ENCODE data around the gene C22orf23. TPM values are rescaled to one million over a fixed set of nuclear protein-coding genes. Genes with fewer than 3 reads are reported as not detected.

Gene C22orf23
- total RNA-seq, 4 donors from 2014 or later: 0.85 TPM; not detected in 3

DNA sequence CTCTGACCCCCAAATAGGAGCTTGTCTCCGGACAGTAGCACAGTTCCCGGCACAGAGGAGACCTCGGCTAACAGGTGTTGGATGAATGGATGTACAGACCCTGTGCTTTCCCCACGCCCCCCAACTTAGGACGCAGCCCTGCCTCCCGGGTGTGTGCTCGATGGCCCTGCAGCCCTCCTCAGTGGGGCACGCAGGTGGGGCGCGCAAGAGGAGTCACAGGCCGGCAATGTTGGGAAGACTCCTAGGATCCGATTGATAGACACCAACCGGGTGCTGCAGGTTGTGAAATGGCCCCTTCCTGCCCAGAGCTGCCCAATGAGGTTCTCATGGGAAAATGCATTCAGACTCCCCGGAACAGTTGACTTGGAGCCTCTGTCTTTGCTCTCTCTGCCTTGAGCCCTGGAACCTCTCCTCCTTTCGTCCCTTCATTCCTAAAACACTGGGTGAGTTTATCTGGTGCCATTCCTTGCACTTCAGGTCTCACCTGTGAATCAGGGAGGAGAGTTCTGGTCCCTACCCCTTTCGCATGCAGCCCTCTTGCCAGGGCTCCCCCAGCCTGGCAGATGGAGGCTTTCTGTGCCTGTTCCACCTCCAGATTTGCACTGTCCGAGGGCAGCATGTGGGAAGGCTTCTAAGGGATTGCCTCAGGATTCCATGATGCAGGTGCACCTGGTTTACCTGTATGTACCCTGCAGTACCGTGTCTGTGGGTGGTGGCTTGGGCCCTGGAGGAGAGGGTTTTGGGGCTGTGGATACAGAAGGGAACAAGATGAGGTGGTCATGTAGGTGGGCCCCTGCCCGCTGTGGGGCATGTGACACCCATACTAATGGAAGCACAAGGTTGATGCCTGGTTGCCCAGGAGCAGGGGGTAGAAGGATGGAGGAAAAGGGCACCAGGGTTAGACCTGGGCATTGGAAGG is 46.1 kb downstream of the C22orf23 start:
- Histone ChIP-seq H3K27me3 (no peaks in the 10 kb centered on the region), H3K9me3 (no peaks in the 10 kb centered on the region), H3K27ac (peak overlapping the region; percentile 85 to 92 (median 88)), H3K4me1 (peaks cover 0 to 9% (median 6%) of the 10 kb centered on the region in 4 donors), H3K4me3 (peak overlapping the region; percentile 76 to 97 (median 90)), H3K36me3 (peaks cover 0 to 4% (median 0%) of the 10 kb centered on the region in 3 donors)
- TF ChIP-seq, protein P1, sequence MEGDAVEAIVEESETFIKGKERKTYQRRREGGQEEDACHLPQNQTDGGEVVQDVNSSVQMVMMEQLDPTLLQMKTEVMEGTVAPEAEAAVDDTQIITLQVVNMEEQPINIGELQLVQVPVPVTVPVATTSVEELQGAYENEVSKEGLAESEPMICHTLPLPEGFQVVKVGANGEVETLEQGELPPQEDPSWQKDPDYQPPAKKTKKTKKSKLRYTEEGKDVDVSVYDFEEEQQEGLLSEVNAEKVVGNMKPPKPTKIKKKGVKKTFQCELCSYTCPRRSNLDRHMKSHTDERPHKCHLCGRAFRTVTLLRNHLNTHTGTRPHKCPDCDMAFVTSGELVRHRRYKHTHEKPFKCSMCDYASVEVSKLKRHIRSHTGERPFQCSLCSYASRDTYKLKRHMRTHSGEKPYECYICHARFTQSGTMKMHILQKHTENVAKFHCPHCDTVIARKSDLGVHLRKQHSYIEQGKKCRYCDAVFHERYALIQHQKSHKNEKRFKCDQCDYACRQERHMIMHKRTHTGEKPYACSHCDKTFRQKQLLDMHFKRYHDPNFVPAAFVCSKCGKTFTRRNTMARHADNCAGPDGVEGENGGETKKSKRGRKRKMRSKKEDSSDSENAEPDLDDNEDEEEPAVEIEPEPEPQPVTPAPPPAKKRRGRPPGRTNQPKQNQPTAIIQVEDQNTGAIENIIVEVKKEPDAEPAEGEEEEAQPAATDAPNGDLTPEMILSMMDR (IDR thresholded peaks at IDR 0.05): no peak
- no peak for TF ChIP-seq POLR2A (IDR thresholded peaks at IDR 0.05)
- no peak for DNase-seq

DNA sequence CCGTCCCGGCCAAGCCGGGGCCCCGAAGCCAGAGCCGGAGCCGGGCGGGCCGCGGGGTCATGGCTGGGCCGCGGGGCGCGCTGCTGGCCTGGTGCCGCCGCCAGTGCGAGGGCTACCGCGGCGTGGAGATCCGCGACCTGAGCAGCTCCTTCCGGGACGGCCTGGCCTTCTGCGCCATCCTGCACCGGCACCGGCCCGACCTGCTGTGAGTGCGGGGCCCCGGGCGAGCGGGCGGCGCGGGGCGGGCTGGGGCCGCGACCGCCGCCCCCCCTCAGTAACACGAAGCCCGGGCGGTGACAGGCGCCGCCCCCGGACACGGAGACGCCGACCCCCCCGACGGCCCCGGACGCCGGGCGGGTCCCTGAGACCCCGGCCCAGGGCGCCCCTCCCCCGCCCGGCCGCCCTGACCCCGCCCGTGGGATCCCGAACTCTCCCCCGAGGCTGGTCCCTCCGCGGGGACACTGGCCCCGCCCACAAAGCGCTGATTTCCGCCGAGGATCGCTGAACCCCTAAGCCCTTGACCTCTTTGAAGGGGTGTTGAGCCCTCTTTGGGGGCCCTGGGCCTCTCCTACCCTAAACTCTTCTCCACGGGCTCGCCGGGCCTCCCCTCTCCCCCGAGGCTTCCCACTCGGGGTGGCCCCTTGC is 46.9 kb downstream of the C22orf23 start:
- TF ChIP-seq, protein P1 (IDR thresholded peaks at IDR 0.05): no peak
- no peak for TF ChIP-seq POLR2A (IDR thresholded peaks at IDR 0.05)
- Histone ChIP-seq H3K4me1 (peaks cover 0 to 9% (median 6%) of the 10 kb centered on the region in 4 donors), H3K27ac (peak overlapping the region; percentile 85 to 92 (median 88)), H3K27me3 (no peaks in the 10 kb centered on the region), H3K9me3 (no peaks in the 10 kb centered on the region), H3K4me3 (peak overlapping the region; percentile 76 to 97 (median 90)), H3K36me3 (no peaks in the 10 kb centered on the region)
- peak; percentile 48 to 70 (median 61) for DNase-seq

DNA sequence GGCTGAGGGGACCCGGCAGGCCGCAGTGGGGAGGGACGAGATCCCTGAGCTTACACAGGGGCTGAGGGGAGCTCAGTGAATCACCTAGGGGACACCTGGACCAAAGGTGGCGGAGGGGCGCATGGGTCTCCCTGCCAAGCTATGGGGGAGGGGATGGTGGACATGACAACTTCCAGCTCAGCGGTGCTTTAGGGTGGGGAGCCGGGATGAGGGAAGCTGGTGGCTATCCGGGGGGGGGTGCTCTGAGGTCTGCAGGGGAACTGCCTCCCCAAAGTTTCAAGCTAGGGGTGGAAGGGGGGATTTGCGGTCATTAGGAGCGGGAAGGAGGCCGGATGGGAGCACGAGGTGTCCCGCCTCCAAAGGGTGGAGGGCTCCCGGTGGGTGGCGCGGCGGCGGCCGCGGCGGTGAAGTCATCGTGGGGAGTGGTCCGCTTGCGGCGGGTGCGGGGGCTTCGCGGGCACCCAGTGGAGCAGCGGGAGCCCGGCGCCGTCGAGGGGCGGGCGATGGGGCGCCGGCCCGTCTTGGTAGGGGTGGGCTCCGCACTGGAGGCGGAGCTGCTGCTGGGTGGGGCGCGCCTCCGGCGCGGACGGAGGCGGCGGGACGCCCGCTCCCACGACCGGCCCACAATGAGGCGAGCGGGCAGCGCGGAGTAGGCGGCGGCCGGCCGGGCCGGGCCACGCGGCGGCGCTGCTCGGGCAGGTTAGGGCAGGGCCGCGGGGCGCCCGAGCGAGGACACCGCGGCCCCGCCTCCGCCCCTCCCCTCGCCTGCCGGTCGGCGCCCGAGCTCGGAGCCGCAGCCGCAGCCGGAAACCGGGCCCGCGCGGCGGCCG is 47.7 kb downstream of the C22orf23 start, which contains the start of gene MICALL1:
Gene MICALL1 (plus strand): TSS at position 764 of the 830 bp plus-strand sequence. CDS start 126 bp downstream, outside the sequence.
- H3K4me1 ChIP-seq: peaks cover 0 to 9% (median 6%) of the 10 kb centered on the region in 4 donors

DNA sequence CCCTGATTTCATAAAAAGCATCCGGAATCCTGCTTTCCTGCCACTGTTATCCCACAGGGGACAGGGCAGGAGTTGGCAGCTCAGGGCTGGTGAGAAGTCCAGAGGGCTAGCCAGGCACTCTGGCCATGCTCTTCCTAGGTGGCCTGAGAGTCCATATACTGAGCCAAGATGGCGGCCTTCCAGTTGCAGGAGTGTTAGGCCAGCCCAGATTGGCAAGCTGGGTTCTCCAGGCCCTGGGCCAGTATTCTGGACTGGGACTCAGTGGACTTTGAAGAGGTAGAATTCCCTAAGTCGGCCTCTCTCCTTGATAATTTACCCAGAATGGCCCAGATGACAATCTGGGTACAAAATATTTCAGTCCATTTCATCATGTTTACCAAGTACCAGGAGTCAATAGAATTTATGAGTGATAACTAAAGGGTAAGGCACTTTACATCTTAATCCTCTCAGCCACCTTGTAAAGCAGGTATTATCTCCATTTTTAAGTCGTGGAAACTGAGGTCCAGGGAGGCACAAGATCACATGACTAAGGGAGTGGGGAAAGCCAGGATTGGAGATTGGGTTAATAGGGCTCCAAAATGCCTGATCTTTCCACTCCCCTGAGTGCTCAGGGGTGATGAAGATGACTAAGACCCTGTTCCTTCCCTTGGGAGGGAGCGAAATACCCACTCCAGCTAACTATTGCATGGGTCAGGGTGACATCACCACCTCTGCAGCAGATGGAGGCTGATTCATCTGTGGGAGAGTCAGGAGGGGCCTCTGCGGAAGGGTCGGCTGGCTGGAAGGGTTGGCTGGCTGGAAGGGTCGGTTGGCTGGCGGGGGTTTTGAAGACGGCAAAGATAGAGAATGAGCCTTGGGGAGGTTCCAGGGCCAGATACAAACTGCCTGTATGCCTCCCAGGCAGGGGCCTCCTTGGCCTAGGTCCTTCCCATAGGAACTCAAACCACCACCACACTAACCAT is 48.5 kb downstream of the C22orf23 start:
- peaks cover 0 to 9% (median 6%) of the 10 kb centered on the region in 4 donors for H3K4me1 ChIP-seq
- peak overlapping the region in 3 of 4 donors; percentile 88 to 92 (median 88) for H3K27ac ChIP-seq
- H3K9me3 ChIP-seq: no peaks in the 10 kb centered on the region
- peak overlapping the region in 2 of 4 donors; percentile 76 to 97 for H3K4me3 ChIP-seq
- TF ChIP-seq, protein P1 (IDR thresholded peaks at IDR 0.05): no peak
- TF ChIP-seq POLR2A (IDR thresholded peaks at IDR 0.05): no peak
- H3K27me3 ChIP-seq: no peaks in the 10 kb centered on the region
- H3K36me3 ChIP-seq: no peaks in the 10 kb centered on the region
- peak in 1 of 3 donors; percentile 56 for DNase-seq

More for the DNA sequence above, 47.7 kb downstream of the C22orf23 start, which contains the start of gene MICALL1:
- Histone ChIP-seq H3K4me3 (peak within 1 kb of the TSS; percentile 76 to 97 (median 90)), H3K27ac (peak within 1 kb of the TSS; percentile 85 to 92 (median 88)), H3K36me3 (no peaks in the 10 kb centered on the region), H3K9me3 (no peaks in the 10 kb centered on the region), H3K27me3 (no peaks in the 10 kb centered on the region)
- peak; percentile 76 to 88 (median 87) for DNase-seq
- peak in 1 of 2 donors; percentile 71 for TF ChIP-seq POLR2A (IDR thresholded peaks at IDR 0.05)
- TF ChIP-seq, protein P1 (IDR thresholded peaks at IDR 0.05): peak in 5 of 6 experiments; percentile 4 to 71 (median 52)

Data from Peyer's patch (tissue), 4 donors.